Stimulated activated CD8-positive, alpha-beta memory T cell treated with anti-CD3 and anti-CD28 coated beads, Interleukin-4, amount 100 ng/mL, for 48 hours (primary cell): ENCODE measurements around the gene SPRYD7.
"Not testable (repeated sequence)": the region's sequence is repeated elsewhere in the genome, so short reads cannot be mapped to it uniquely, and the experiment has no call there.

ENCODE experiments used
- DNase-seq: peaks from one replicate; pipeline ENCODE4 v3.0.0-alpha.2; 2020

The SPRYD7 gene

DNA sequence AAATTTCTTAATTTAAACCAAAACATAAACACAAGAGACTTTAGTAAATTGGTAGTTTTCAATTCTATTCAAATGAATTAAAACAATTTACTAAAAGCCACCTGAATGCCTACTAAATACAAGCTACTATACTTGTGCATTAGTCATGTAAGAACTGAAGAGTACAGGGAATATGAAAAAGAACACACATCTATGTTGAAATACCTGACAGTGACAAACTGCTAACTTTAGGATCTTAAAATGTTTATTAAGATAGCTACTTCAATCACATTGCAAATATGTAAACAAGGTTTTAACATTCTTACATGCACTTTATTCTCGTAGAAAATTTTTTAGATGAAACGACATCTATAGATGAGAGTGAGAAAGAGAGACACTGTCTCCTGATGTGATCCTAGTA lies 4.1 kb downstream of the SPRYD7 start:
- no peak for DNase-seq

- DNase-seq = no peak
Measured at GRCh38 chr13:49927755-49928154, 8.4 kb downstream of the SPRYD7 start.

- no peak for DNase-seq
Measured at GRCh38 chr13:49925881-49926418, 10.2 kb downstream of the SPRYD7 start.

DNA sequence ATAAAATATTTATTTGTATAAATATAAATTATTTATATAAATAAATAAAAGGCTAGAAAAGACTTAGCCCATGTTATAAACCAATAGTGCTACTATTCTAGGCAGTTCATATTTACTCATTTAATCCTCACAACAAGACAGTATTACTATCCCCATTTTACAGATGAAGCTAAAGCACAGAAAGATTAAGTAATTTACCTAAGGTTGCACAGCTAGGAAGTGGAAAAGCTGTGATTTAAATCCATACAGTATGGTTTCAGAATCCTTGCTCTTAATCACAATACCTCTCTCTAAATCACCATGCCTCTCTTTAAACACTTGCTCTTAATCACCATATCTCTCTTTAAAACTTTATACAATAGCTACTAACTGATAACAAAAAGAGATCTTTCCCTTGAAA lies 13.8 kb downstream of the SPRYD7 start:
- DNase-seq = no peak

DNA sequence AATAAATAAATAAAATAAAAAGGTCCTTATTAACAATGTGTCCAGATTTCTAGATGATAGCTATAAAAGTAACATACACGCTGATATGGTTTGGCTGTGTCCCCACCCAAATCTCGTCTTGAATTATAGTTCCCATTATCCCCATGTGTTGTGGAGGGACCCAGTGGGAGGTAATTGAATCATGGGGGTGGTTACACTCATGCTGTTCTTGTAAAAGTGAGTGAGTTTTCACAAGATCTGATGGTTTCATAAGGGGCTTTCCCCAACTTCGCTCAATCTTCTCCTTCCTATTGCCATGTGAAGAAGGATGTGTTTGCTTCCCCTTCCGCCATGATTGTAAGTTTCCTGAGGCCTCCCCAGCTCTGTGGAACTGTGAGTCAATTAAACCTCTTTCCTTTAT lies 15.2 kb downstream of the SPRYD7 start:
- not testable (repeated sequence) for DNase-seq

DNA sequence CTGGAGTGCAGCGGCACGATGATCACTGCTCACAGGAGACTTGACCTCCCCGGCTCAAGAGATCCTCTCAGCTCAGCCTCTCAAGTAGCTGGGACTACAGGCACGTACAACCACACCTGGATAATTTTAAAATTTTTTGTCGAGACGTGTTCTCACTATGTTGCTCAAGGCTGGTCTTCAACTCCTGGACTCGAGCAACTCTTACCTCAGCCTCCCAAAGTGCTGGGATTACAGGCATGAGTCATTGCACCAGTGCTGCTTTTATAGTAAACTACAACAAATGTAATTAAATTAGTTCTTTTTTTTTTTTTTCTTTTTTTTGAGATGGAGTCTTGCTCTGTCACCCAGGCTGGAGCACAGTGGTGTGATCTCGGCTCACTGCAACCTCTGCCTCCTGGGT lies 18.0 kb downstream of the SPRYD7 start:
- DNase-seq = not testable (repeated sequence)

GRCh38 chr13:49914947-49915346 lies 21.2 kb downstream of the SPRYD7 start:
- DNase-seq = no peak

GRCh38 chr13:49908637-49909036 lies 27.5 kb downstream of the SPRYD7 start:
- DNase-seq = no peak

DNA sequence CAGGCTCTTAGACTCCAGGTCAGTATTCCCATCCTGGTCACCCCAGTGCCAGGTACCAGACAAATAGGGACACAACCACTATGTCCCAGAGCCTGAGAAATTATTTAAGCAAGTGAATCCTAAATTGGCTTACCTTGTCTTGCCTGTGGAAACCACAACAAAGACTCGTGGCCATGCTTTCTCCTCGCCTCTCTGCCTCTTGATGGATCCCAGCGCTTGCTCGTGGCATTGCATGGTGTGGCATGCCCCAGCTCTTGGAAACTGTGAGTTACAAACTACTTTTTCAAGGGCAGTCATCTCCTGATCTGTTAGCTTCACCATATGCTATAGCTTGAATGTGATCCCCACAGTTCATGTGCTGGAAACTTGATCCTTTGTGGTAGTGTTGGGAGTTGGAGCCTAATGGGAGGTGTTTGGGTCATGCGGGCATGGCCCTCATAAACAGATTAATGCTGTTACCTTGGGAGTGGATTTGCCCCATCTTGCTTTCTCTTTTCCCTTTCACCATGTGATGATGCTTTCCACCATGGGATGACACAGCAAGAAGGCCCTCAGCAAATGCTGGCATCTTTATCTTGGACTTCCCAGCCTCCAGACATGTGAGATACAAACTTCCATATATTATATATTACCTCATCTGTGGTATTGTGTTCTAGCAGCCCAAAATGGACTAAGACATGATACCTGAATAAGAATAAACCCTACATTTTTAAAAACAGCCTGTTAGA lies 31.2 kb downstream of the SPRYD7 start:
- DNase-seq = no peak

GRCh38 chr13:49898792-49899191 lies 37.3 kb downstream of the SPRYD7 start:
- DNase-seq = no peak

GRCh38 chr13:49897713-49898112 lies 38.4 kb downstream of the SPRYD7 start:
- DNase-seq = no peak

GRCh38 chr13:49895826-49896225 lies 40.3 kb downstream of the SPRYD7 start:
- no peak for DNase-seq

GRCh38 chr13:49893591-49893990 lies 42.5 kb downstream of the SPRYD7 start:
- no peak for DNase-seq

DNA sequence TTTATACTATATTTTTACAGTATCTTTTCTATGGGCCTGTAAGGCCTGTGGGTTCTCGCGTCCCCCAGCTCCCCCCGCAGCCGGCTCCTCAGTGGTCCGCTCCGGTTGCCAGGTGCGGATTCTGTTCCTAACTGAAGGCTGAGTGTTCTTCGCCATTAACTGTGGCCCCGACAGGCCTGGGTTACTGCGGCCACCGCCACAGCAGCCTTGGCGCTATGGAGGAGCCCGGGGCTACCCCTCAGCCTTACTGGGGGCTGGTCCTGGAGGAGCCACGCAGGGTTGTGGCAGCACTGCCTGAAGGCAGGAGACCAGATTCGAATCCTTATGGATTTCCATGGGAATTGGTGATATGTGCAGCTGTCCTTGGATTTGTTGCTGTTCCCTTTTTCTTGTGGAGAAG lies 45.8 kb downstream of the SPRYD7 start:
- no peak for DNase-seq

- no peak for DNase-seq
Measured at GRCh38 chr13:49878682-49879081, 57.5 kb downstream of the SPRYD7 start.

DNA sequence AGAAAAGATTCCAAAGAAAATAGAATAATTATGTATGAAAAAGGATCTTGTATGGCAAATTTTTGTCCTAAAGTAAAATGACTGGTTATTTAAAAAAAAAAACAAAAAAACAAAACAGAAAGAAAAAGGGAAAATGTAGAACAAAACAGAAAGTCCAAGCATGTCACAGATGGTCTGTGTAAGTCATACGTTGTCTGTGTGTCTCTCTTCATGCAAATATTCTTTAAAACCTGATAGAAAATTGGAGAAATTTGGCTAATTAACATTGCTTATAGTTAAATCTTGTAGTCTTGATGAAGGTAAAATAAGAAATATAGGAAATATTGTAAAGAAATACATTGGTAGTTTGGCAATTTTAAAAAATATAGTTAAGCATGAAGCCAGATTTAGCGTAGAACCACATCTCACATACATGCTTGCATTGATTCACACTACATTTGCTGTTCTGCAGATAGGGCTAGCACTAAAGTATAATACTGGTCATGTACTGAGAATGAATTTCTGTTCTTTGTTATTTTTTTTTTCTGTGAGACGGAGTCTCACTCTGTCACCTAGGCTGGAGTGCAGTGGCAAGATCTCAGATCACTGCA lies 58.4 kb downstream of the SPRYD7 start:
- DNase-seq = no peak

GRCh38 chr13:49874430-49874829 lies 61.7 kb downstream of the SPRYD7 start:
- no peak for DNase-seq

GRCh38 chr13:49869519-49869918 lies 66.6 kb downstream of the SPRYD7 start:
- no peak for DNase-seq

GRCh38 chr13:49867834-49868233 lies 68.3 kb downstream of the SPRYD7 start:
- no peak for DNase-seq

- DNase-seq = no peak
Measured at GRCh38 chr13:49865218-49865617, 70.9 kb downstream of the SPRYD7 start.

DNA sequence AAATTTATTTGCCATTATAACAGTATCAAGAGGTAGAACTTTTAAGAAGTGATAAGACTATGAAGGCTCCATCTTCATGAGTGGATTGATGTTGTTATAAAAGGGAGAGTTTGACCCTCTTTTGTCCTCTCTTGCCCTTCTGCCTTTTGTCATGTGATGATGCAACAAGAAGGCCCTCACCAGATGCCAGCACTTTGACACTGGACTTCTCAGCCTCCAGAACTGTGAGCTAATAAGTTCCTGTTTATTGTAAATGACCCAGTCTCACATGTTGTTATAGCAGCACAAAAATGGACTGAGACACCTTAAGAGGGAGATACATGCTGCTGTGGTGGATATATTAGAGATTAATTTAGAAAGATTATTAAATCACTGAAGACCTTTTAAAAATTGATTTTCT lies 71.6 kb downstream of the SPRYD7 start:
- no peak for DNase-seq
